Measurements from ENCODE around the gene WDR19. TPM values are rescaled to one million over a fixed set of nuclear protein-coding genes. Genes with fewer than 3 reads are reported as not detected.
"Not testable (repeated sequence)": the region's sequence is repeated elsewhere in the genome, so short reads cannot be mapped to it uniquely, and the experiment has no call there.

Gene WDR19
- total RNA-seq, 4 donors from 2014 or later, result 71.1 to 93.1 (median 80.8) TPM

DNA sequence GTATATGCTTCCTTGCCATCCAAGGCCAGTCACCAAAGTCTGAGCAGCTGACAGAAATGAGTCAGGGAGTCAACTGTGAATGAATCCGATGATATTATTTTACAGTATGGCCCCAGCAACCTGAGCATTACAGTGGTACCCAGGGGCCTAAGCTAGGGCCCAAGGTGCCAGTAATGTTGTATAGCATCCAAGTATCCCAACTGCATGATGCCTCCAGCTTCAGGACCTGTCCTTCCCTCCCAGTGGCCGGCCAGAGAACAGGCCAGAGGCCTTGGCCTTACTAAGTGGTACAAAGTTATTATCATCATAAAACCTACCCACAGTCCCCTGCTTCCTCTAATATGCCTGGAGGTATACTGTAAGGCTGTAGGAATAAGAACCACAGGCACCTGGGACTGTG, 103.9 kb downstream of the WDR19 start:
- H3K36me3 ChIP-seq, result peaks cover 0 to 89% (median 12%) of the 10 kb centered on the region in 3 donors
- no peak for TF ChIP-seq EP300 (IDR thresholded peaks at IDR 0.05)
- TF ChIP-seq, protein P1, sequence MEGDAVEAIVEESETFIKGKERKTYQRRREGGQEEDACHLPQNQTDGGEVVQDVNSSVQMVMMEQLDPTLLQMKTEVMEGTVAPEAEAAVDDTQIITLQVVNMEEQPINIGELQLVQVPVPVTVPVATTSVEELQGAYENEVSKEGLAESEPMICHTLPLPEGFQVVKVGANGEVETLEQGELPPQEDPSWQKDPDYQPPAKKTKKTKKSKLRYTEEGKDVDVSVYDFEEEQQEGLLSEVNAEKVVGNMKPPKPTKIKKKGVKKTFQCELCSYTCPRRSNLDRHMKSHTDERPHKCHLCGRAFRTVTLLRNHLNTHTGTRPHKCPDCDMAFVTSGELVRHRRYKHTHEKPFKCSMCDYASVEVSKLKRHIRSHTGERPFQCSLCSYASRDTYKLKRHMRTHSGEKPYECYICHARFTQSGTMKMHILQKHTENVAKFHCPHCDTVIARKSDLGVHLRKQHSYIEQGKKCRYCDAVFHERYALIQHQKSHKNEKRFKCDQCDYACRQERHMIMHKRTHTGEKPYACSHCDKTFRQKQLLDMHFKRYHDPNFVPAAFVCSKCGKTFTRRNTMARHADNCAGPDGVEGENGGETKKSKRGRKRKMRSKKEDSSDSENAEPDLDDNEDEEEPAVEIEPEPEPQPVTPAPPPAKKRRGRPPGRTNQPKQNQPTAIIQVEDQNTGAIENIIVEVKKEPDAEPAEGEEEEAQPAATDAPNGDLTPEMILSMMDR (IDR thresholded peaks at IDR 0.05), result no peak
- TF ChIP-seq POLR2A (IDR thresholded peaks at IDR 0.05), result no peak
- 96 to 97% methylated on average over 2 of the region's 2 CpGs for WGBS, 2 donors

DNA sequence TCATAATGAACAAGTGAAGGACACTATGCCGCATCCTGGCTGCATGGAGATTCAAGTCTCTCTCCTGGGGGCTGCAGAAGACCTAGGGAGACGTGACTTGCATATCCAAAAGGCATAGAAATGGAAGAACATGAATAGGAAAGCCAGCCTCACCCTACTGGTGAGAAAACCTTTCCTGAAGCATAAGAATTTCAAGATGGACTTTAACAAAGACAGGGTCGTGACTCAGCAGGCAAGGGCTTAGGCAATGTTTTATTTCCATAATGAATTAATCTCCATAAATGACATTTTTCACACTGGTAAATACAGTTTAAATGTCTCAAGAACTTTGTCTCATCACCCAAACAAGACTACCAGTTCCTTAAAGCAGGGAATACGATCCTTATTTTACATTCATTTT, 104.9 kb downstream of the WDR19 start:
- peaks cover 0 to 4% (median 0%) of the 10 kb centered on the region in 4 donors for H3K9me3 ChIP-seq
- TF ChIP-seq POLR2A (IDR thresholded peaks at IDR 0.05) (no peak), EP300 (IDR thresholded peaks at IDR 0.05) (no peak)
- TF ChIP-seq, protein P1 (IDR thresholded peaks at IDR 0.05), result no peak
- H3K36me3 ChIP-seq, result peaks cover 0 to 89% (median 12%) of the 10 kb centered on the region in 3 donors
- no peaks in the 10 kb centered on the region for H3K4me1 ChIP-seq
- H3K27ac ChIP-seq, result no peak overlapping the region
- no peak for DNase-seq (ENCODE audit: low spot score in 2 of 2)
- H3K4me3 ChIP-seq, result no peak overlapping the region
- H3K27me3 ChIP-seq, result no peaks in the 10 kb centered on the region
- WGBS, 2 donors, result 89 to 94% methylated on average over 4 of the region's 4 CpGs

More for the DNA sequence above, 103.9 kb downstream of the WDR19 start:
- Histone ChIP-seq H3K4me1 (no peaks in the 10 kb centered on the region), H3K4me3 (no peak overlapping the region), H3K9me3 (peaks cover 0 to 10% (median 0%) of the 10 kb centered on the region in 4 donors), H3K27ac (no peak overlapping the region), H3K27me3 (no peaks in the 10 kb centered on the region)
- no peak for DNase-seq (ENCODE audit: low spot score in 2 of 2)

DNA sequence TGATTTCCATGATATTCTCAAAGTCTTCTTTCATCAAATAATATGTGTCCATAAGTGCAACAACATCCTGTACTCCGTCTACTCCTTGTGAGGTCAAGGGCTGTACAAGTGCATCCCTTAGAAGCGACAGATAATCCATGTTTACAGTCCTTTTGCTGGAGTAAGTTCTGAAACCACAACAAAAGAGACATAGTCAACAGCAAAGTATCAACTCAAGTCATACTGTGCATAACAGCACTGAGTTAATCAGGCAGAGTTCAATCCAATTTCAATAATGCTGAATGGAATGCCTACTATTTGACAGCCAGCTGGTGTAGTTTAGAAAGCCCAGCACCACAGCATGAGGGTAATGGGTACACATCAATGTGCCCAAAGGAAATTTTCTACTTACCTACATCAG, 109.4 kb downstream of the WDR19 start:
- TF ChIP-seq EP300 (IDR thresholded peaks at IDR 0.05) (no peak), POLR2A (IDR thresholded peaks at IDR 0.05) (no peak)
- TF ChIP-seq, protein P1 (IDR thresholded peaks at IDR 0.05), result no peak
- 91 to 94% methylated on average over 2 of the region's 2 CpGs for WGBS, 2 donors
- H3K27me3 ChIP-seq, result no peaks in the 10 kb centered on the region
- H3K36me3 ChIP-seq, result peaks cover 0 to 93% (median 16%) of the 10 kb centered on the region in 3 donors
- no peaks in the 10 kb centered on the region for H3K4me1 ChIP-seq
- H3K4me3 ChIP-seq, result no peak overlapping the region
- no peak overlapping the region for H3K27ac ChIP-seq
- H3K9me3 ChIP-seq, result no peaks in the 10 kb centered on the region
- DNase-seq (ENCODE audit: low spot score in 2 of 2), result no peak

DNA sequence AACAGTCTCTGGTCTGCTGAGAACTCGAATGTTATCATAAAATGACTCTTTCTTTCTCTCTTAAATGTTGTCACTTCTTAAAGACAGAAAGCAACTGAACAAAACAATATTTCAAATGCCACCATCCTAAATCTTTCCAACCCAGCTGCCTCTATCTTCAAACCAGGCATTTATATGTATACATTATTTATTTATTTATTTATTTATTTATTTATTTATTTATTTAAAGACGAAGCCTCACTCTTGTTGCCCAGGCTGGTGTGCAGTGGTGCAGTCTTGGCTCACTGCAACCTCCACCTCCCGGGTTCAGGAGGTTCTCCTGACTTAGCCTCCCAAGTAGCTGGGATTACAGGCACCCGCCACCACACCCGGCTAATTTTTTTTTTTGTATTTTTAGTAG, 110.1 kb downstream of the WDR19 start:
- not testable (repeated sequence) for H3K27ac ChIP-seq; DNase-seq (ENCODE audit: low spot score in 2 of 2); H3K4me3 ChIP-seq; H3K4me1 ChIP-seq; H3K9me3 ChIP-seq; H3K27me3 ChIP-seq
- peaks cover 0 to 86% (median 16%) of the 10 kb centered on the region in 3 donors for H3K36me3 ChIP-seq
- WGBS, 2 donors, result 96 to 100% methylated on average over 5 of the region's 5 CpGs

DNA sequence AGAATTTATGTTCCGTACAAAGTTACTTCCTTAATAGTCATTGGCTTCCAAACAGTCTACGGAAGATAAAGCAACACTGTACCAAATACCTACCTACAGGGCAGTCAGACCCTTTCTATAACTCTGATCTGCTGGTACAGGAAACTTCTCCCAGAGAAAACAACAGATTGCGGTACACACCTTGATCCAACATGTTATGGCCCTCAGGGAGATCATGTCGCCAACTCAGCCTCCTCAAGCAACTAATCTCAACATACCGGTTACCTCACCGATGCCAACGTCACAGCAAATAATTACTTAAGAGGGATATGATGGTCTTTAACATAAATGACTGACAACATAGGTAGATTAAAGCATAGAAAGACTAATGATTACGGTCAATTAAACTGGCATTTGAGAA, 113.5 kb downstream of the WDR19 start:
- no peaks in the 10 kb centered on the region for H3K4me1 ChIP-seq
- TF ChIP-seq POLR2A (IDR thresholded peaks at IDR 0.05) (no peak), EP300 (IDR thresholded peaks at IDR 0.05) (no peak)
- TF ChIP-seq, protein P1 (IDR thresholded peaks at IDR 0.05), result no peak
- peaks cover 0 to 86% (median 22%) of the 10 kb centered on the region in 3 donors for H3K36me3 ChIP-seq
- H3K9me3 ChIP-seq, result no peaks in the 10 kb centered on the region
- DNase-seq (ENCODE audit: low spot score in 2 of 2), result no peak
- no peak overlapping the region for H3K4me3 ChIP-seq
- H3K27ac ChIP-seq, result no peak overlapping the region
- H3K27me3 ChIP-seq, result no peaks in the 10 kb centered on the region
- 95 to 97% methylated on average over 8 of the region's 8 CpGs for WGBS, 2 donors

DNA sequence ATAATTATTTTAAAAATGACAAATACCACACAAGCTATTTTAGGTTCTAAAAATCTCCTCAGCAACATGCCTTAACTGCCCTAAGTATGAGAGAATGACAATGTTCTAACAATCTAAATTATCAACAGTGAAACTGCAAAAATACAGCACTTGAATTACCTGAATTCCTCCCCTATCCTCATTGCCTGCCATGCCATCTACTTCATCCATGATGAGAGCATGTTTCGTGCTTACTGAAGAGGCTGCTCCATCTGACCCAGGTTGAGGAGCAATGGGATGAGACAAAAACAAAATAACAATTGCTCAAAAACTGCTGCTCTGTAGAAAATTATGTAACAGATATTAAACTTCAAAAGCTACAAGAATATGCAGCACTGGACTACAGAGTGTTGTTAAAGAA, 120.6 kb downstream of the WDR19 start:
- 91 to 93% methylated on average over 1 of the region's 1 CpG for WGBS, 2 donors
- TF ChIP-seq, protein P1 (IDR thresholded peaks at IDR 0.05), result no peak
- TF ChIP-seq POLR2A (IDR thresholded peaks at IDR 0.05) (no peak), EP300 (IDR thresholded peaks at IDR 0.05) (no peak)

More for the DNA sequence above, 120.6 kb downstream of the WDR19 start:
- Histone ChIP-seq H3K4me1 (no peaks in the 10 kb centered on the region), H3K4me3 (no peak overlapping the region), H3K27ac (no peak overlapping the region), H3K9me3 (no peaks in the 10 kb centered on the region), H3K36me3 (peaks cover 0 to 93% (median 30%) of the 10 kb centered on the region in 3 donors), H3K27me3 (no peaks in the 10 kb centered on the region)
- DNase-seq (ENCODE audit: low spot score in 2 of 2), result no peak

All from tibial nerve (tissue), 4 donors.